ENCODE results near the gene PTPN2.

Gene PTPN2

DNA sequence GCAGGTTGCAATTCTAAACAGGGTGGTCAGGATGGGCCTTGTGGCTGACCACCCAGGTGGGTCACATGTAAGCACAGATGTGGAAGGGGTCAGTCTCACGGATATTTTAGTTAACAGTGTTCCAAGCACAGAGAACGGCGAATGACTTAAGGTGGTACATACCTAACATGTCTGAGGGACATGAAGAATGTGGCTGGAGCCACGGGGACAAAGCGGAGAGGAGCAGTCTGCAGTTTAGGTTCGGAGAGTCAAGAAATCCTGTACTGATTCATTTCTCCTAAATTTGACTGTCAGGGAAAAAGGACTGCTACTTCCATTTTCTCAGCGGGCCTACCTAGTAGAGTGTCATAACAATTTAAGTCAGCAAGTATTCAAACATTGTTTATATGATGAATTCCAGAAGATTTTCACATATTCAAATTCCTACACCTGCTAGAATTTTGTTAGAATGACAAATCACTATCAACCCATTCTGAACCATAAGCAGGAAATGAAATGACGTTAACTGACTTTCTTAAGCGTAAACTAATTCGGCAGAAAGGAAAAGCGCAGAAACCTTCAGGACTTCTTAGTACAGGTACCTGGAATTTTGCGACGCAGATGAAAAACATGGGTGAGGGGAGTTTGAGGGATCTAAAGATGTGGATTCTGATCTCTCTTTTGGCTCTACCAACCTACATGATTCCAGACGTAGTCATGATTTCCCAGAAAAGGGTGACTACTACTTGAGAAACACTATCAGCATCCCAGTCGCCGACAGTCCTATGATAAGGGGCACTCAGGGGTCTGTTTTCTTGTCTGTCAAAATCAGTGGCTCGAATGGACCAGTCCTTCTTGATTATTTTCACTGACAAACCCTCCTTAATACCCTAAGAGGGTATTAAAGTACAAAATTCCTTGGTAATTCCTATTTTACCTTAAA lies 41.3 kb downstream of the PTPN2 start:
- H3K27me3 ChIP-seq (ENCODE audit: insufficient read depth, poor library complexity, severe bottlenecking): no peaks in the 10 kb centered on the region
- no peak overlapping the region for H3K27ac ChIP-seq (replicated peaks)
- no peak for DNase-seq (ENCODE audit: low read depth in 1 of 2, low spot score in 1 of 2)
- H3K4me3 ChIP-seq (replicated peaks; ENCODE audit: insufficient read depth, low read length): no peak overlapping the region
- TF ChIP-seq POLR2AphosphoS5 (IDR thresholded peaks at IDR 0.05; ENCODE audit: low read depth) (no peak), SPI1 (IDR thresholded peaks at IDR 0.05; ENCODE audit: borderline replicate concordance, low read depth) (no peak), GABPA (IDR thresholded peaks at IDR 0.05; ENCODE audit: low read depth) (no peak)
- TF ChIP-seq, protein P1, sequence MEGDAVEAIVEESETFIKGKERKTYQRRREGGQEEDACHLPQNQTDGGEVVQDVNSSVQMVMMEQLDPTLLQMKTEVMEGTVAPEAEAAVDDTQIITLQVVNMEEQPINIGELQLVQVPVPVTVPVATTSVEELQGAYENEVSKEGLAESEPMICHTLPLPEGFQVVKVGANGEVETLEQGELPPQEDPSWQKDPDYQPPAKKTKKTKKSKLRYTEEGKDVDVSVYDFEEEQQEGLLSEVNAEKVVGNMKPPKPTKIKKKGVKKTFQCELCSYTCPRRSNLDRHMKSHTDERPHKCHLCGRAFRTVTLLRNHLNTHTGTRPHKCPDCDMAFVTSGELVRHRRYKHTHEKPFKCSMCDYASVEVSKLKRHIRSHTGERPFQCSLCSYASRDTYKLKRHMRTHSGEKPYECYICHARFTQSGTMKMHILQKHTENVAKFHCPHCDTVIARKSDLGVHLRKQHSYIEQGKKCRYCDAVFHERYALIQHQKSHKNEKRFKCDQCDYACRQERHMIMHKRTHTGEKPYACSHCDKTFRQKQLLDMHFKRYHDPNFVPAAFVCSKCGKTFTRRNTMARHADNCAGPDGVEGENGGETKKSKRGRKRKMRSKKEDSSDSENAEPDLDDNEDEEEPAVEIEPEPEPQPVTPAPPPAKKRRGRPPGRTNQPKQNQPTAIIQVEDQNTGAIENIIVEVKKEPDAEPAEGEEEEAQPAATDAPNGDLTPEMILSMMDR (IDR thresholded peaks at IDR 0.05; ENCODE audit: insufficient read depth, low read length): no peak
- TF ChIP-seq, protein P2, sequence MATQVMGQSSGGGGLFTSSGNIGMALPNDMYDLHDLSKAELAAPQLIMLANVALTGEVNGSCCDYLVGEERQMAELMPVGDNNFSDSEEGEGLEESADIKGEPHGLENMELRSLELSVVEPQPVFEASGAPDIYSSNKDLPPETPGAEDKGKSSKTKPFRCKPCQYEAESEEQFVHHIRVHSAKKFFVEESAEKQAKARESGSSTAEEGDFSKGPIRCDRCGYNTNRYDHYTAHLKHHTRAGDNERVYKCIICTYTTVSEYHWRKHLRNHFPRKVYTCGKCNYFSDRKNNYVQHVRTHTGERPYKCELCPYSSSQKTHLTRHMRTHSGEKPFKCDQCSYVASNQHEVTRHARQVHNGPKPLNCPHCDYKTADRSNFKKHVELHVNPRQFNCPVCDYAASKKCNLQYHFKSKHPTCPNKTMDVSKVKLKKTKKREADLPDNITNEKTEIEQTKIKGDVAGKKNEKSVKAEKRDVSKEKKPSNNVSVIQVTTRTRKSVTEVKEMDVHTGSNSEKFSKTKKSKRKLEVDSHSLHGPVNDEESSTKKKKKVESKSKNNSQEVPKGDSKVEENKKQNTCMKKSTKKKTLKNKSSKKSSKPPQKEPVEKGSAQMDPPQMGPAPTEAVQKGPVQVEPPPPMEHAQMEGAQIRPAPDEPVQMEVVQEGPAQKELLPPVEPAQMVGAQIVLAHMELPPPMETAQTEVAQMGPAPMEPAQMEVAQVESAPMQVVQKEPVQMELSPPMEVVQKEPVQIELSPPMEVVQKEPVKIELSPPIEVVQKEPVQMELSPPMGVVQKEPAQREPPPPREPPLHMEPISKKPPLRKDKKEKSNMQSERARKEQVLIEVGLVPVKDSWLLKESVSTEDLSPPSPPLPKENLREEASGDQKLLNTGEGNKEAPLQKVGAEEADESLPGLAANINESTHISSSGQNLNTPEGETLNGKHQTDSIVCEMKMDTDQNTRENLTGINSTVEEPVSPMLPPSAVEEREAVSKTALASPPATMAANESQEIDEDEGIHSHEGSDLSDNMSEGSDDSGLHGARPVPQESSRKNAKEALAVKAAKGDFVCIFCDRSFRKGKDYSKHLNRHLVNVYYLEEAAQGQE (IDR thresholded peaks at IDR 0.05; ENCODE audit: insufficient replicate concordance, low read depth): no peak

DNA sequence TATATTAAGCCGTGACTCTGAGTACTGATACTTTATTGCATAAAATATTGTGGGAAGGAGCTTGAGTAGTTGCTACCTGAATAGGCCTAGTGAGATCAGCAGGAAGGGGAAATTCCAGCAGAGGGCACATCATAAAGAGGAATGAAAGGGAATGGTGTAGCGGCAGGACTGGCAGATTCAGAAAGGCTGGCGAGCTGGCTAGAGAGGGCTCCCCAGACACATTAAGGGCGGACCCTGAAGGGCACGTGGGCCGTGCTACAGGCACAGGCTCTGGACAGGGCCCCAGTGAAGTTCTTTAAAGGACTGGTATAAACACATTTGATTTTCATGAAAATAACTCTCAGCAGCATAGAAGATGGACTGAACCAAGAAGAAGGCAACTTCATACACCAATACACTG lies 43.0 kb downstream of the PTPN2 start:
- no peak overlapping the region for H3K4me3 ChIP-seq (replicated peaks; ENCODE audit: insufficient read depth, low read length)
- TF ChIP-seq POLR2AphosphoS5 (IDR thresholded peaks at IDR 0.05; ENCODE audit: low read depth): no peak
- TF ChIP-seq GABPA (IDR thresholded peaks at IDR 0.05; ENCODE audit: low read depth): no peak
- no peak overlapping the region; the same call in 1 of the 2 replicates for H3K27ac ChIP-seq (replicated peaks)
- H3K27me3 ChIP-seq (ENCODE audit: insufficient read depth, poor library complexity, severe bottlenecking): no peaks in the 10 kb centered on the region
- no peak for DNase-seq (ENCODE audit: low read depth in 1 of 2, low spot score in 1 of 2)

DNA sequence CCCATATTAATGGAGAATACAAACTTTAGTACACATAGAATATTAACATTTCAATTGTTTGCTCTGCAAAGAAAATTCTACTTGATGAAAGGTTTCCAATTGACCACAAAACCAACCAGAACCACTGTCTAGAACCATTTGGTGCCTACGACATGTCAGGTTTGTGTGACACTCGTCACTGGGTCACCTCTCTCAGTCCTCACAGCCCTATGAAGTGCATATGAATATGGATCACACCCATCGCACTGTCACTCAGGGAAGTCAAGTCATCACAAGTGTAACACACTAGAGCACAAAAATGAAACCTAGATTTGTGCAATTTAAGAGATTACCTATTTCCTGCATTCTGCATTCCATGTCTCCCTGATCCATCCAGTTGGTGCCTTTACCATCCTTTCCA lies 43.7 kb downstream of the PTPN2 start:
- H3K4me3 ChIP-seq (replicated peaks; ENCODE audit: insufficient read depth, low read length): no peak overlapping the region
- no peak for DNase-seq (ENCODE audit: low read depth in 1 of 2, low spot score in 1 of 2)
- TF ChIP-seq, protein P2 (IDR thresholded peaks at IDR 0.05; ENCODE audit: insufficient replicate concordance, low read depth): no peak
- no peak for TF ChIP-seq POLR2AphosphoS5 (IDR thresholded peaks at IDR 0.05; ENCODE audit: low read depth)
- TF ChIP-seq SPI1 (IDR thresholded peaks at IDR 0.05; ENCODE audit: borderline replicate concordance, low read depth): no peak
- TF ChIP-seq GABPA (IDR thresholded peaks at IDR 0.05; ENCODE audit: low read depth): no peak
- TF ChIP-seq, protein P1 (IDR thresholded peaks at IDR 0.05; ENCODE audit: insufficient read depth, low read length): no peak
- no peak overlapping the region; the same call in 1 of the 2 replicates for H3K27ac ChIP-seq (replicated peaks)
- no peaks in the 10 kb centered on the region for H3K27me3 ChIP-seq (ENCODE audit: insufficient read depth, poor library complexity, severe bottlenecking)

DNA sequence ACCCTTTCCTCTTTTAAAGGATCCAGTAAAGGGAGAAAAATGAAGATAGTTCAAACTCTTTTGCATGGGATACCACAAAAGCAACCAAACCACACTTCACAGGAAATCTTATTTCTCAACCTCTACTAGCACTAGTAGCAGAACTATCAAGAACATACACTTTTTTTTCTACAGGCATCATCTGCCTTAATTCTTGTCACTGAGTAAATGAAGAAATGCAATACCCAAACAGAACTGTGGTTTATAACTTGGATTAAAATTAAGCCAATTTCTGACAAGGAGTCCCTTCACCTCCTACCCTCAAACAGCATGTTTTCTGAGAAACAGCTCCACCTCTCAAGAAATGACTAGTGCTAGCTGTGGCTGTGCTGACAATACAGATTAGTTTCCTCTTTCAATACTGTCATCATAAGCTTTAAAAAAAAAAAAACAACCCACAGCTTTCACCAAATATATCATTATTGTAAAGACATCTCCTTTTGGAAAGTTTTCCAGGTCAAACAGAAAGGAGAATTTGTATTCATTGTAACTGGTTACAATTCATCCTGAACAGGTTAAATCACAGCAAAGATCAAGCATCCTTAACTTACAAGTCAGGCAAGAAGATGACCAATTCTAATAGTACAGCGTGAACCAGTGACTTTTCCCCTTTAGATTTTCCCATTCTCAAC lies 44.4 kb downstream of the PTPN2 start:
- H3K27ac ChIP-seq (replicated peaks): peak overlapping the region; percentile 79
- no peak overlapping the region for H3K4me3 ChIP-seq (replicated peaks; ENCODE audit: insufficient read depth, low read length)
- no peaks in the 10 kb centered on the region for H3K27me3 ChIP-seq (ENCODE audit: insufficient read depth, poor library complexity, severe bottlenecking)
- peak; percentile 40; the same call in 1 of the 2 replicates for TF ChIP-seq POLR2AphosphoS5 (IDR thresholded peaks at IDR 0.05; ENCODE audit: low read depth)
- no peak for TF ChIP-seq GABPA (IDR thresholded peaks at IDR 0.05; ENCODE audit: low read depth)
- DNase-seq (ENCODE audit: low read depth in 1 of 2, low spot score in 1 of 2): peak in 1 of 2 experiments; percentile 65
